ENCODE measurements around the gene CNGA4. TPM values are rescaled to one million over a fixed set of nuclear protein-coding genes. Genes with fewer than 3 reads are reported as not detected.

Gene CNGA4
- polyA plus RNA-seq, 2 of the 4 experiments (the other 2 are of a cell fraction): 0.10 to 0.12 TPM

DNA sequence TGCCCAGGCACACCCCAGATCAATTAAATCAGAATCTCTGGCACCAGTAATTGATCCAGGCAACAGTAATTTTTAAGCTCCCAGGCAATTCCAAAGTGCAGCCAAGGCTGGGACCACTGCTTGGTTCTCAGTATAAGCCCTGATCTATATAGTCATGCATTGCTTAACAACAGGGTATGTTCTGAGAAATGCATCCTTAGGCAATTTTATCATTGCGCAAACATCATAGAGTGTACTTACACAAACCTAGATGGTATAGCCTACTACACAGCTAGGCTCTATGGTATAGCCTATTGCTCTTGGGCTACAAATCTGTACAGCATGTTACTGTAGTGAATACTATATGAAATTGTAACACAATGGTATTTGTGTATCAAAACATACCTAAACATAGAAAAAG is 34.2 kb upstream of the CNGA4 start:
- WGBS (ENCODE audit: missing lambda C conversion rate): 100% methylated on average over 1 of the region's 1 CpG

GRCh38 chr11:6205366-6205765 is 33.5 kb upstream of the CNGA4 start, which contains the start of gene C11orf42:
TSS of gene C11orf42 (plus strand) at chr11:6205557. CDS start at chr11:6205616, 59 bp downstream.
- Histone ChIP-seq H3K9me3 (no peaks in the 10 kb centered on the region), H3K4me2 (no peak within 1 kb of the TSS), H3K4me1 (no peaks in the 10 kb centered on the region), H3K4me3 (no peak within 1 kb of the TSS), H3K27ac (no peak within 1 kb of the TSS)
- DNase-seq (ENCODE audit: low read depth in 1 of 2, low spot score in 1 of 2) (no peak), ATAC-seq (no peak), FAIRE-seq (no peak)
- ChIA-PET POLR2A (no interaction called here), CTCF (interaction anchor here (0.5 to 2.7 kb wide), 4 partner anchors 12 to 154 kb away, joined by 3 to 6 read pairs (median 4); no protein-coding TSS in a partner anchor)
- 100% methylated on average over 1 of the region's 1 CpG for WGBS (ENCODE audit: missing lambda C conversion rate)
- no peak for TF ChIP-seq NFE2L2 (conservative IDR thresholded peaks at IDR 0.05; ENCODE audit: low read length)
- TF ChIP-seq USF2 (IDR thresholded peaks at IDR 0.05): no peak
- no peak for TF ChIP-seq FOXS1 (CRISPR knock-in tag; IDR thresholded peaks at IDR 0.05)
- TF ChIP-seq HOXB5 (CRISPR knock-in tag; IDR thresholded peaks at IDR 0.05): no peak

More for the DNA sequence above, 34.2 kb upstream of the CNGA4 start:
- DNase-seq (ENCODE audit: low read depth in 1 of 2, low spot score in 1 of 2) (no peak), FAIRE-seq (no peak), ATAC-seq (no peak)
- POLR2A ChIA-PET: no interaction called here
- CTCF ChIA-PET: interaction anchor here (0.6 to 2.7 kb wide), 5 partner anchors 11 to 181 kb away, joined by 3 to 6 read pairs (median 3); no protein-coding TSS in a partner anchor
- Histone ChIP-seq H3K27ac (no peak overlapping the region), H3K4me2 (no peak overlapping the region), H3K4me3 (no peak overlapping the region), H3K4me1 (no peaks in the 10 kb centered on the region), H3K9me3 (no peaks in the 10 kb centered on the region)
- TF ChIP-seq EHMT2 (IDR thresholded peaks at IDR 0.05; ENCODE audit: low read depth) (no peak), PHF8 (IDR thresholded peaks at IDR 0.05; ENCODE audit: borderline replicate concordance, low read depth) (no peak), EP300 (IDR thresholded peaks at IDR 0.05) (no peak), CBX2 (IDR thresholded peaks at IDR 0.05; ENCODE audit: borderline replicate concordance, low read depth) (no peak), FOXS1 (CRISPR knock-in tag; IDR thresholded peaks at IDR 0.05) (no peak), NFE2L2 (conservative IDR thresholded peaks at IDR 0.05; ENCODE audit: low read length) (no peak), CTCF (IDR thresholded peaks at IDR 0.05) (no peak), CHD2 (IDR thresholded peaks at IDR 0.05; ENCODE audit: low read length, partially characterized antibody) (no peak), SMC3 (IDR thresholded peaks at IDR 0.05) (no peak), GATA3 (IDR thresholded peaks at IDR 0.05; ENCODE audit: borderline replicate concordance) (no peak), RAD21 (conservative IDR thresholded peaks at IDR 0.05 in 1 of 2, IDR thresholded peaks at IDR 0.05 in 1 of 2) (no peak)

- ChIA-PET POLR2A (no interaction called here), CTCF (interaction anchor here (0.6 to 2.7 kb wide), 4 partner anchors 9 to 586 kb away, joined by 3 to 6 read pairs (median 4); no protein-coding TSS in a partner anchor)
- Histone ChIP-seq H3K4me1 (no peaks in the 10 kb centered on the region), H3K4me2 (no peak overlapping the region), H3K9me3 (no peaks in the 10 kb centered on the region), H3K4me3 (no peak overlapping the region), H3K27ac (no peak overlapping the region)
- WGBS (ENCODE audit: missing lambda C conversion rate): 85% methylated on average over 3 of the region's 3 CpGs
- FAIRE-seq (no peak), DNase-seq (ENCODE audit: low read depth in 1 of 2, low spot score in 1 of 2) (no peak), ATAC-seq (no peak)
- TF ChIP-seq FOSB (CRISPR knock-in tag; IDR thresholded peaks at IDR 0.05) (no peak), HDAC2 (IDR thresholded peaks at IDR 0.05) (no peak), RARB (CRISPR knock-in tag; IDR thresholded peaks at IDR 0.05) (no peak), SREBF2 (IDR thresholded peaks at IDR 0.05) (no peak), CHD2 (IDR thresholded peaks at IDR 0.05; ENCODE audit: low read length, partially characterized antibody) (no peak), TFCP2L1 (CRISPR knock-in tag; IDR thresholded peaks at IDR 0.05) (no peak), BCL3 (IDR thresholded peaks at IDR 0.05) (no peak)
- TF ChIP-seq, protein P1, sequence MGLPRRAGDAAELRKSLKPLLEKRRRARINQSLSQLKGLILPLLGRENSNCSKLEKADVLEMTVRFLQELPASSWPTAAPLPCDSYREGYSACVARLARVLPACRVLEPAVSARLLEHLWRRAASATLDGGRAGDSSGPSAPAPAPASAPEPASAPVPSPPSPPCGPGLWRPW (IDR thresholded peaks at IDR 0.05): no peak
These were observed 32.3 kb upstream of the CNGA4 start for GRCh38 chr11:6206456-6207180.

Measured in A549 (cell line).